HepG2 (cell line): ENCODE data around the gene KRT1. TPM values are rescaled to one million over a fixed set of nuclear protein-coding genes. Genes with fewer than 3 reads are reported as not detected.

Experiments used
- ATAC-seq: fragments of 200-7000 bp; cut with Tn5 transposase; 3 replicates; pipeline ENCODE4 v1.9.1; 2020; ENCODE audit warnings: mild to moderate bottlenecking, moderate library complexity
- BruUV-seq: library from RNA; stranded (reverse); fragments of 400-500 nt; replicated peaks from 2 replicates; lab custom pipeline; 2021; lab: Mats Ljungman, UMichigan
- CTCF ChIA-PET: fragments of 300-600 bp; formaldehyde crosslinking; extraction: SDS; loops from one replicate; lab custom pipeline; 2021; ENCODE audit warnings: low total read pairs, inconsistent platforms, low intra/inter-chr PET ratio; lab: Yijun Ruan, JAX
- POLR2A ChIA-PET: fragments of 350-600 bp; sonication (Branson Sonifier 250); formaldehyde crosslinking; loops from one replicate; lab custom pipeline; 2020; ENCODE audit warnings: antibody characterized with exemption, inconsistent platforms; lab: Yijun Ruan, JAX
- DNase-seq: peaks from one replicate; pipeline ENCODE4 v3.0.0-alpha.2; 2015; ENCODE audit warnings: low spot score
- FAIRE-seq: peaks from 3 replicates; lab custom pipeline; 2011; peaks lifted over from hg19 to GRCh38; lab: Jason Lieb, UNC
- H2AFZ ChIP-seq: one replicate; pipeline ENCODE4 v1.6.1; 2011; ENCODE audit warnings: low read length, inconsistent platforms
- H3K27ac ChIP-seq: fragments of 300-600 bp; 3 replicates; pipeline ENCODE4 v1.8.0; 2011; ENCODE audit warnings: mixed run types, mild to moderate bottlenecking, mixed read lengths, low read length, inconsistent platforms; ENCODE audit not compliant: insufficient read depth; ENCODE audit errors: extremely low read length
- H3K27me3 ChIP-seq, 2 experiments: fragments of 200-600 bp in 1 of 2; 2 replicates in 1 of 2; 3 replicates in 1 of 2; pipeline versions ENCODE4 v1.6.0 to v1.8.0; 2011; ENCODE audit warnings: low read length in 2 of 2, mild to moderate bottlenecking in 2 of 2, moderate library complexity in 2 of 2, inconsistent platforms in 1 of 2; ENCODE audit not compliant: insufficient read depth in 2 of 2, control insufficient read depth in 1 of 2
- H3K36me3 ChIP-seq, 2 experiments: fragments of 200-600 bp in 1 of 2; replicated peaks in 1 of 2; 2 replicates in 1 of 2; 3 replicates in 1 of 2; pipeline versions ENCODE4 v1.5.1 to v1.8.0; 2011; ENCODE audit warnings: low read length in 2 of 2, inconsistent platforms in 1 of 2; ENCODE audit not compliant: insufficient read depth in 2 of 2, control insufficient read depth in 1 of 2
- H3K4me1 ChIP-seq: 2 replicates; pipeline ENCODE4 v1.5.1; 2012; ENCODE audit warnings: low read length, inconsistent platforms; ENCODE audit not compliant: insufficient read depth
- H3K4me2 ChIP-seq: 2 replicates; pipeline ENCODE4 v1.6.0; 2011; ENCODE audit warnings: low read depth, low read length, inconsistent platforms
- H3K4me3 ChIP-seq, 3 experiments: fragments of 200-600 bp in 1 of 3; sonication (generic), shearing (Covaris generic) in 1 of 3; replicated peaks in 1 of 3; 2 replicates each; pipeline ENCODE4 v1.5.1; 2011 to 2016; ENCODE audit warnings: low read length in 3 of 3, inconsistent platforms in 2 of 3, low read depth in 2 of 3, mild to moderate bottlenecking in 2 of 3, control low read depth in 1 of 3, mixed read lengths in 1 of 3; ENCODE audit not compliant: insufficient read depth in 1 of 3
- H3K79me2 ChIP-seq: one replicate; pipeline ENCODE4 v1.6.1; 2011; ENCODE audit warnings: low read length, inconsistent platforms; ENCODE audit not compliant: insufficient read depth
- H3K9ac ChIP-seq: 2 replicates; pipeline ENCODE4 v1.6.0; 2011; ENCODE audit warnings: mild to moderate bottlenecking, low read depth, low read length, inconsistent platforms; ENCODE audit not compliant: insufficient read depth
- H3K9me3 ChIP-seq: 2 replicates; pipeline ENCODE4 v1.5.1; 2012; ENCODE audit warnings: mild to moderate bottlenecking, low read length
- H4K20me1 ChIP-seq: 2 replicates; pipeline ENCODE4 v1.6.0; 2011; ENCODE audit warnings: inconsistent platforms, mild to moderate bottlenecking, low read length, moderate library complexity; ENCODE audit not compliant: insufficient read depth
- CC2D1A ChIP-seq: sonication (generic); formaldehyde crosslinking; IDR thresholded peaks from 2 replicates; pipeline ENCODE4 v1.8.1; 2023; ENCODE audit warnings: mild to moderate bottlenecking, missing genetic modification reagents
- CREB1 ChIP-seq, 2 experiments: fragments of 450-650 bp in 1 of 2; IDR thresholded peaks; 2 replicates each; pipeline ENCODE4 v1.6.1; 2016 to 2017; ENCODE audit warnings: control low read depth in 1 of 2, mild to moderate bottlenecking in 1 of 2, missing compliant biosample characterization in 1 of 2, missing genetic modification characterization in 1 of 2
- FOXC1 ChIP-seq: sonication (generic); formaldehyde crosslinking; IDR thresholded peaks from 2 replicates; pipeline ENCODE4 v1.8.0; 2022; ENCODE audit warnings: mild to moderate bottlenecking, missing genetic modification reagents, borderline replicate concordance
- GLI4 ChIP-seq: sonication (generic); formaldehyde crosslinking; IDR thresholded peaks from 2 replicates; pipeline ENCODE4 v1.5.1; 2020; ENCODE audit warnings: missing genetic modification reagents, mild to moderate bottlenecking, moderate library complexity, borderline replicate concordance
- IRX3 ChIP-seq: sonication (generic); formaldehyde crosslinking; IDR thresholded peaks from 2 replicates; pipeline ENCODE4 v1.8.1; 2023; ENCODE audit warnings: mild to moderate bottlenecking, low read depth, missing genetic modification reagents, borderline replicate concordance
- KDM4B ChIP-seq: sonication (generic); formaldehyde crosslinking; IDR thresholded peaks from 2 replicates; pipeline ENCODE4 v1.4.0; 2020; ENCODE audit warnings: missing genetic modification reagents
- SP140L ChIP-seq: sonication (generic); formaldehyde crosslinking; IDR thresholded peaks from 2 replicates; pipeline ENCODE4 v1.4.0; 2020; ENCODE audit warnings: missing genetic modification reagents, borderline replicate concordance
- ZNF432 ChIP-seq: sonication (generic); formaldehyde crosslinking; IDR thresholded peaks from 2 replicates; pipeline ENCODE4 v1.5.0; 2020; ENCODE audit warnings: missing genetic modification reagents, mild to moderate bottlenecking, borderline replicate concordance
- ZNF567 ChIP-seq: sonication (generic); formaldehyde crosslinking; IDR thresholded peaks from 2 replicates; pipeline ENCODE4 v1.8.1; 2023; ENCODE audit warnings: mild to moderate bottlenecking, missing genetic modification reagents, borderline replicate concordance
- WGBS: methylation state at CpG from one replicate; pipeline ENCODE4 v1.1.6; 2017; ENCODE audit warnings: low lambda C conversion rate; 5-methylcytosine and 5-hydroxymethylcytosine counted together
- in situ Hi-C: cut with HindIII; loops from 2 replicates; pipeline ENCODE4 v1.10.0; 2017; ENCODE audit warnings: low pct_unique_long_range_greater_than_20kb; ENCODE audit not compliant: extremely low pct_ligation_motif_present
- intact Hi-C: fragments of 100-400 bp; cut with micrococcal nuclease; formaldehyde crosslinking; loops from one replicate; pipeline ENCODE4 v1.10.0; 2022; ENCODE audit not compliant: unreplicated experiment
- polyA plus RNA-seq, 8 experiments: library from polyadenylated mRNA; depleted of rRNA in 3 of 8; stranded (reverse) in 7 of 8; unstranded in 1 of 8; fragments of >200 nt; fragmentation: Illumina TruSeq in 4 of 8; extraction: Trizol in 4 of 8; gene quantifications; 2 replicates each; pipeline versions ENCODE4 v1.2.1 to v1.2.3, GENCODE V29; 2011 to 2016; ENCODE audit warnings: low read depth in 4 of 8, missing spikeins in 1 of 8, mixed read lengths in 1 of 8; ENCODE audit not compliant: insufficient read depth in 1 of 8
- total RNA-seq, 5 experiments: library from RNA; depleted of rRNA; stranded (reverse); fragments of >200 nt; fragmentation: Illumina TruSeq; extraction: Trizol; gene quantifications; 2 replicates each; pipeline ENCODE4 v1.2.3, GENCODE V29; 2016; ENCODE audit warnings: low read depth in 1 of 5
- TF ChIP-seq, protein P1 (sequence below): sonication (generic); IDR thresholded peaks from 2 replicates; pipeline ENCODE4 v1.6.1; 2016; ENCODE audit warnings: low read depth, borderline replicate concordance
- TF ChIP-seq, protein P2 (sequence below): sonication (generic); formaldehyde crosslinking; IDR thresholded peaks from 2 replicates; pipeline ENCODE4 v1.4.0; 2020; ENCODE audit warnings: low read depth, missing genetic modification reagents

The KRT1 gene
- total and polyA plus RNA-seq, 2 of the 13 experiments (the other 11 are each of a cell fraction or from before 2014, with no cell fraction given) = not detected

DNA sequence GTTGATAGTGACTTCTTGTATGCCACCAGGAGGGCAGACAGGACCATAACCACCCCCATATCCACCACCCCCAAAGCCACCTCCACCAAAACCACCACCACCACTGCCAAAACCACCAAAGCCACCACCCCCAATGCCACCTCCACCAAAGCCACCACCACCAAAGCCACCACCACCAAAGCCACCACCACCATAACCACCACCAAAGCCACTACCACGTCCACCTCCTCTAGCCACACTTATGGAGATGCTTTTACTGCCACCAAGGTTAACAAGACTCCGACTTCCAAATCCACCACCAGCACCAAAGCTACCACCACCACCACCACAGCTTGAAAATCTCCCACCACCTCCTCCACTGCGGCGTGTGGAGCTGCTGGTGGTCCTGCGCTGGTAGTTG lies 332 bp downstream of the KRT1 start:
- no peak overlapping the region for H3K27ac ChIP-seq
- H2AFZ ChIP-seq = no peak overlapping the region
- H4K20me1 ChIP-seq = no peaks in the 10 kb centered on the region
- H3K36me3 ChIP-seq = no peaks in the 10 kb centered on the region
- no peak overlapping the region for H3K4me3 ChIP-seq
- H3K9me3 ChIP-seq = no peaks in the 10 kb centered on the region
- WGBS = 18% methylated on average over 5 of the region's 5 CpGs
- no peaks in the 10 kb centered on the region for H3K4me1 ChIP-seq
- BruUV-seq = no TSS peak
- H3K4me2 ChIP-seq = no peak overlapping the region
- DNase-seq (no peak), ATAC-seq (no peak), FAIRE-seq (no peak)
- intact Hi-C loops (no loop called here), in situ Hi-C loops (loop anchor here (25.0 kb wide), 1 partner anchor 307 kb away; no protein-coding TSS in a partner anchor)
- TF ChIP-seq GLI4 (CRISPR knock-in tag) (no peak), ZNF432 (CRISPR knock-in tag) (no peak), IRX3 (CRISPR knock-in tag) (no peak), ZNF567 (no peak), FOXC1 (no peak), SP140L (CRISPR knock-in tag) (no peak), CC2D1A (no peak), KDM4B (CRISPR knock-in tag) (no peak), CREB1 (IDR thresholded peaks at IDR 0.05) (no peak), CREB1 (CRISPR knock-in tag; IDR thresholded peaks at IDR 0.05) (no peak)
- TF ChIP-seq, protein P1, sequence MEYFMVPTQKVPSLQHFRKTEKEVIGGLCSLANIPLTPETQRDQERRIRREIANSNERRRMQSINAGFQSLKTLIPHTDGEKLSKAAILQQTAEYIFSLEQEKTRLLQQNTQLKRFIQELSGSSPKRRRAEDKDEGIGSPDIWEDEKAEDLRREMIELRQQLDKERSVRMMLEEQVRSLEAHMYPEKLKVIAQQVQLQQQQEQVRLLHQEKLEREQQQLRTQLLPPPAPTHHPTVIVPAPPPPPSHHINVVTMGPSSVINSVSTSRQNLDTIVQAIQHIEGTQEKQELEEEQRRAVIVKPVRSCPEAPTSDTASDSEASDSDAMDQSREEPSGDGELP = no peak
- TF ChIP-seq, protein P2, sequence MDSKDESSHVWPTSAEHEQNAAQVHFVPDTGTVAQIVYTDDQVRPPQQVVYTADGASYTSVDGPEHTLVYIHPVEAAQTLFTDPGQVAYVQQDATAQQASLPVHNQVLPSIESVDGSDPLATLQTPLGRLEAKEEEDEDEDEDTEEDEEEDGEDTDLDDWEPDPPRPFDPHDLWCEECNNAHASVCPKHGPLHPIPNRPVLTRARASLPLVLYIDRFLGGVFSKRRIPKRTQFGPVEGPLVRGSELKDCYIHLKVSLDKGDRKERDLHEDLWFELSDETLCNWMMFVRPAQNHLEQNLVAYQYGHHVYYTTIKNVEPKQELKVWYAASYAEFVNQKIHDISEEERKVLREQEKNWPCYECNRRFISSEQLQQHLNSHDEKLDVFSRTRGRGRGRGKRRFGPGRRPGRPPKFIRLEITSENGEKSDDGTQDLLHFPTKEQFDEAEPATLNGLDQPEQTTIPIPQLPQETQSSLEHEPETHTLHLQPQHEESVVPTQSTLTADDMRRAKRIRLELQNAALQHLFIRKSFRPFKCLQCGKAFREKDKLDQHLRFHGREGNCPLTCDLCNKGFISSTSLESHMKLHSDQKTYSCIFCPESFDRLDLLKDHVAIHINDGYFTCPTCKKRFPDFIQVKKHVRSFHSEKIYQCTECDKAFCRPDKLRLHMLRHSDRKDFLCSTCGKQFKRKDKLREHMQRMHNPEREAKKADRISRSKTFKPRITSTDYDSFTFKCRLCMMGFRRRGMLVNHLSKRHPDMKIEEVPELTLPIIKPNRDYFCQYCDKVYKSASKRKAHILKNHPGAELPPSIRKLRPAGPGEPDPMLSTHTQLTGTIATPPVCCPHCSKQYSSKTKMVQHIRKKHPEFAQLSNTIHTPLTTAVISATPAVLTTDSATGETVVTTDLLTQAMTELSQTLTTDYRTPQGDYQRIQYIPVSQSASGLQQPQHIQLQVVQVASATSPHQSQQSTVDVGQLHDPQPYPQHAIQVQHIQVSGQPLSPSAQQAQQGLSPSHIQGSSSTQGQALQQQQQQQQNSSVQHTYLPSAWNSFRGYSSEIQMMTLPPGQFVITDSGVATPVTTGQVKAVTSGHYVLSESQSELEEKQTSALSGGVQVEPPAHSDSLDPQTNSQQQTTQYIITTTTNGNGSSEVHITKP (CRISPR knock-in tag) = no peak
- CTCF ChIA-PET = no interaction called here
- no peaks in the 10 kb centered on the region for H3K79me2 ChIP-seq
- H3K27me3 ChIP-seq = peaks cover 0 to 38% of the 10 kb centered on the region in 2 experiments; a peak in 2 of 5 replicates
- POLR2A ChIA-PET = no interaction called here
- no peak overlapping the region for H3K9ac ChIP-seq
